ENCODE measurements around the gene KCTD2. TPM values are rescaled to one million over a fixed set of nuclear protein-coding genes. Genes with fewer than 3 reads are reported as not detected.
"Not testable (repeated sequence)": the region's sequence is repeated elsewhere in the genome, so short reads cannot be mapped to it uniquely, and the experiment has no call there.

Gene KCTD2
- total RNA-seq, 1 donor from 2014 or later, result 18.7 TPM

DNA sequence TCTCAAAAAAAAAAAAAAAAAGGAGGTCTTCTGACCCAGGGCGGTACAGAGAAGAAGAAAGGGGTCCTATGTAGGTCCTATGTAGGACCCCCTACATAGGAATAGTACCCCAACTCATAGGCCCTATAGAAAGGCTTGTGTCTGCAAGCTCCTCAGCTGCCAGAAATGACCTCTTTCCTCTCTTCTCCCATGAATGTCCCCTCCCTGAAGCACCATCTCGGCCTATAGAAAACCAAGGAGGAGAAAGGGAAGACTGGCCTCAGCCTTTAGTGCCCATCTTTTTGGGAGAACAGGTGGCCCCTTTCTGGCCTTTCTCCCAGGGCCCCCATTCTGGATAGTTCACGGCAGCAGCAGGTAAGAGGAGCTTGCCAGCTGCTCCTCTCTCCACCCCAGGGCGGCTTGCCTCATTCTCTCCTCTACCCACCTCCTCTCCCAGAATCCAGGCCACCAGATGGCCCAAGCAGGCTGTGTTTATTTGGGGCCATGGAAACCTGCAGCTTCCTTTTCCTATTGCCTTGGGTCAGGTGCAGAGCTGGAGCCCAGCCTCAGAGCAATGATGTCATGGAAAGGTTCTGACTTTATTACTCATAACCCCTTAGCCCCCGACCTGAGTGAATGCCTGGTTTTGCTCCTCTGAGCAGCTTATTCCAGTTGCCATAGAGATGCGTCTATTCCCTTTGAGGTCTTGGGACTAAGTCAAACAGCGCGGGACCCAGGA lies 36.2 kb upstream of the KCTD2 start:
- H3K27me3 Mint-ChIP-seq, result no peaks in the 10 kb centered on the region
- intact Hi-C loops (cut with micrococcal nuclease), result no loop called here
- peak; percentile 61 for DNase-seq
- peak overlapping the region; percentile 53 for H3K4me3 Mint-ChIP-seq
- peaks cover 8% of the 10 kb centered on the region for H3K36me3 Mint-ChIP-seq (ENCODE audit: low read depth)
- peak overlapping the region; percentile 41 for H3K27ac Mint-ChIP-seq
- H3K9me3 Mint-ChIP-seq, result no peaks in the 10 kb centered on the region
- peaks cover 21% of the 10 kb centered on the region for H3K4me1 Mint-ChIP-seq

DNA sequence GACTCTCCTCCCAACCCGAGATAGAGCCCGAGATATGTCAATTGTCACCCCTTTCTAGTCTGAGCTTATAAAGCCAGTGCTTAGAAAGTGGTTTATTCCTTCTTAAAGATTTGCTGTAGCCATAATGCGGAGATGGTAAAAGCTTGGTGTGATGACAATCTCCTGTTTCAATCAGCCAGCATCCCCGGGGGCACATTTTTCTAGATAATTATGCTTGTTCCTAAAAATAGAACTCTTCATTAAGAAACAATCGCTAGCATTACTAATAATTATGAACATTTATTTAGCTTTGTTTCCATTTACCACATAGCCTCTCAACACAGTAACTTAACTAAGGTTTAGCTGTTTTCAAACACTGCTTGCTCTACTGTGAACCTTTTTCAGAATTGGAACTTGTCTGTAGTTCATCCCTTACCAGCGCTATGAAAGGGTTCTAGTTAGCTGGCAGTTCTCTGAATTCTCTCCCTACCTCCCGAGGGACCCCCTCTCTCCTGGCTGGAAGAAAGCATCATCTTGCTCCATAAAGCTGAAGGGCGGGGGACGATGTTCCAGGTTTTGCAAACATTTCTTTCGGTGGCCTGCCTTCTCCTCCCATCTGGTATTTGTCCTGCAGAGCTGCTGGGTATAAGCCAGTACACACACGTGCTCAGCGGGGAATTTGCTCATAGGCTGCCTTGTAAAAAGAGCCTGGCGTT lies 35.5 kb upstream of the KCTD2 start:
- intact Hi-C loops (cut with micrococcal nuclease), result loop anchor here (1.0 to 2.0 kb wide), 4 partner anchors 22 to 138 kb away; no protein-coding TSS in a partner anchor
- H3K27ac Mint-ChIP-seq, result peak overlapping the region; percentile 93
- peaks cover 11% of the 10 kb centered on the region for H3K36me3 Mint-ChIP-seq (ENCODE audit: low read depth)
- DNase-seq, result no peak
- H3K9me3 Mint-ChIP-seq, result no peaks in the 10 kb centered on the region
- peak overlapping the region; percentile 97 for H3K4me3 Mint-ChIP-seq
- peaks cover 21% of the 10 kb centered on the region for H3K4me1 Mint-ChIP-seq
- H3K27me3 Mint-ChIP-seq, result no peaks in the 10 kb centered on the region

GRCh38 chr17:75012096-75012345 lies 35.0 kb upstream of the KCTD2 start:
- H3K36me3 Mint-ChIP-seq (ENCODE audit: low read depth), result peaks cover 16% of the 10 kb centered on the region
- H3K27me3 Mint-ChIP-seq, result no peaks in the 10 kb centered on the region
- no peak for DNase-seq
- H3K27ac Mint-ChIP-seq, result peak overlapping the region; percentile 93
- intact Hi-C loops (cut with micrococcal nuclease), result loop anchor here (1.0 to 2.0 kb wide), 4 partner anchors 21 to 139 kb away; no protein-coding TSS in a partner anchor
- peaks cover 21% of the 10 kb centered on the region for H3K4me1 Mint-ChIP-seq
- H3K4me3 Mint-ChIP-seq, result peak overlapping the region; percentile 97
- no peaks in the 10 kb centered on the region for H3K9me3 Mint-ChIP-seq

DNA sequence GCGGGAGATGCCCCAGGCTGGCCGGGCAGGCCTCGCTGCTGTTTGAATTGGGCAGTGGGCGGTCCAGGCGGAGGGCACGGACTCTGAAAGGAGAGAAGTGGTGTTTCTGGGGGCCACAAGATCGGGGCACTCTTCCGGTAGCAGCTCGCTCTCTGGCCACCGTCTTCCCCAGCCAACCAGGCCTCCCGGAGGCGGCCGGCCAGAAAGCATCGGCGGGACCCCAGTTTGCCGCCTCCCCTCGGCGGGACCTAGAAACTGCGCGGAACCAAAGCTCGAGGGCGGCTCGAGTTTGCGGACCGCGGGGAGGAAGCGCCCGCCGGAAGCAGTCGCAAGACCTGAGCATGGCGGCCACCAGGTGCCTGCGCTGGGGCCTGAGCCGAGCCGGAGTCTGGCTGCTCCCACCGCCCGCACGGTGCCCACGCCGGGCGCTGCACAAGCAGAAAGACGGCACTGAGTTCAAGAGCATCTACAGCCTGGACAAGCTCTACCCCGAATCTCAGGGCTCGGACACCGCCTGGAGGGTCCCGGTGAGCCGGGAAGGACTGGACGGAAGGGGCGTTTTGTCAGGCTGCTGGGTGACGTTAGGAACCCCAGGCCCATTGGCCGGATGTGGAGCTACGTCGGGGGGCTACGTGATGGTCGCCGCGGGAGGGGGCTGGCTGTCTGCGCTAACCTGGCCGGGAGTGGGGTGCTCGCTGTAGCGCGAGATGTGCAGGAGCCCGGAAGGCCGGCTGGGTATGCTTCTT lies 34.5 kb upstream of the KCTD2 start, which contains the start of gene MRPL58:
Gene MRPL58, plus strand, starts transcription at position 325 of the 746 bp plus-strand sequence. Its CDS starts 17 bp downstream, at position 342.
- Mint-ChIP-seq H3K4me3 (peak within 1 kb of the TSS; percentile 97), H3K36me3 (ENCODE audit: low read depth) (peaks cover 16% of the 10 kb centered on the region), H3K9me3 (no peaks in the 10 kb centered on the region), H3K27me3 (no peaks in the 10 kb centered on the region), H3K27ac (peak within 1 kb of the TSS; percentile 93), H3K4me1 (peaks cover 21% of the 10 kb centered on the region)
- DNase-seq, result peak; percentile 95
- intact Hi-C loops (cut with micrococcal nuclease), result loop anchor here (1.0 to 2.0 kb wide), 4 partner anchors 21 to 139 kb away; no protein-coding TSS in a partner anchor

GRCh38 chr17:75013092-75013559 lies 33.9 kb upstream of the KCTD2 start:
- Mint-ChIP-seq H3K4me3 (peak overlapping the region; percentile 97), H3K27ac (peak overlapping the region; percentile 93), H3K36me3 (ENCODE audit: low read depth) (peaks cover 18% of the 10 kb centered on the region), H3K27me3 (no peaks in the 10 kb centered on the region), H3K9me3 (no peaks in the 10 kb centered on the region), H3K4me1 (peaks cover 21% of the 10 kb centered on the region)
- intact Hi-C loops (cut with micrococcal nuclease), result loop anchor here (2.0 kb wide), 1 partner anchor 52 kb away; no protein-coding TSS in a partner anchor
- DNase-seq, result no peak

- Mint-ChIP-seq H3K27me3 (no peaks in the 10 kb centered on the region), H3K36me3 (ENCODE audit: low read depth) (peaks cover 47% of the 10 kb centered on the region), H3K9me3 (no peaks in the 10 kb centered on the region), H3K4me1 (peaks cover 2% of the 10 kb centered on the region), H3K27ac (no peak overlapping the region), H3K4me3 (no peak overlapping the region)
- no peak for DNase-seq
- intact Hi-C loops (cut with micrococcal nuclease), result no loop called here
Measured at GRCh38 chr17:75019146-75019545, 27.9 kb upstream of the KCTD2 start.

DNA sequence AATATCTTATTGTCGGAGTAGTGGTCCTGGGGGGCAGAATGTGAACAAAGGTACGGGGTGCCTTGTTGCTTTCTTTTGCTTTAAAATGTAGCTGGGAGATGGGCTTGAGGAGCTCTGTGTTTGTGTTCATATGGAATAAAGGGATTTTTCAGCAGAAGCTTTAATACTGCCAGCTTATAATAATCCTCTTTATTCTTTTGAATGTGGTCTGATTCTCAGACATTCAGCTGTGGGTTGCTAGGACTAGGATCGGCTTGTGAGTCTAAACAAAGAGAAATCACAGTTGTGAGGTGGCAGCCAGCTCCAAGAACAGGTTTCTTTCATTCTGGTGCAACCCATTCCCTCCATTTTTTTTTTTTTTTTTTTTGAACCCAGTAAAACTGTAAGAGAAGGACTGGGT lies 27.3 kb upstream of the KCTD2 start:
- H3K4me3 Mint-ChIP-seq, result no peak overlapping the region
- H3K9me3 Mint-ChIP-seq, result no peaks in the 10 kb centered on the region
- H3K27ac Mint-ChIP-seq, result no peak overlapping the region
- intact Hi-C loops (cut with micrococcal nuclease), result no loop called here
- DNase-seq, result no peak
- H3K36me3 Mint-ChIP-seq (ENCODE audit: low read depth), result peaks cover 50% of the 10 kb centered on the region
- H3K27me3 Mint-ChIP-seq, result no peaks in the 10 kb centered on the region
- H3K4me1 Mint-ChIP-seq, result peaks cover 4% of the 10 kb centered on the region

DNA sequence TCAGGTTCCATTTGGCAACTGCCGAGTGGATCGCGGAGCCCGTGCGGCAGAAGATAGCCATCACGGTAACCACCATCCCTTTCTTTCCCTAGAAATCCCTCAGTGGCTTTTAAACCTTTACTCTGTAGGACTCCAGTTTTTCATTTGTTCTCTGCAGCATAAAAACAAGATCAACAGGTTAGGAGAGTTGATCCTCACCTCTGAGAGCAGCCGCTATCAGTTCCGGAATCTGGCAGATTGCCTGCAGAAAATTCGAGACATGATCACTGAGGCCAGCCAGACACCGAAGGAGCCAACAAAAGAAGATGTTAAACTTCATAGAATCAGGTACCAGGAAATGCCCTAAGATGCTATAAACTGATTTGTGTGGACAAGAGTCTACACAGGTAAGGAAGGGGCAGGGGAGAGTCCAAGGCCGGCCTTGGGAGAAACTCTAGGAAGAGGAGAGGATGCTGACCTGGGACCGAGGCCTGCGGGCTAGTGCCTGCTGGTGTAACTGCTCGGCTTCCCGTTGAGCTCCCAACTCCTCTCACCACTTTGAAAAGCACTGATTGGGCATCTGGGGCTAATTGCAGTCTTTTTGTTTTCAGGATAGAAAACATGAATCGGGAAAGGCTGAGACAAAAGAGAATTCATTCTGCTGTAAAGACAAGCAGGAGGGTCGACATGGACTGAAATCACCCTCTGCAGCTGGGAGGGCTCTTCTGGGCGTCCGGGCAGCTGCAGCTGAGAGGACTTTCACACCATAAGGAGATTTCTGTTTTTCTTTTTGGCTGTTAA lies 26.5 kb upstream of the KCTD2 start:
- intact Hi-C loops (cut with micrococcal nuclease), result no loop called here
- Mint-ChIP-seq H3K27me3 (no peaks in the 10 kb centered on the region), H3K4me3 (no peak overlapping the region), H3K4me1 (peaks cover 9% of the 10 kb centered on the region), H3K9me3 (no peaks in the 10 kb centered on the region), H3K27ac (no peak overlapping the region), H3K36me3 (ENCODE audit: low read depth) (peaks cover 54% of the 10 kb centered on the region)
- no peak for DNase-seq

DNA sequence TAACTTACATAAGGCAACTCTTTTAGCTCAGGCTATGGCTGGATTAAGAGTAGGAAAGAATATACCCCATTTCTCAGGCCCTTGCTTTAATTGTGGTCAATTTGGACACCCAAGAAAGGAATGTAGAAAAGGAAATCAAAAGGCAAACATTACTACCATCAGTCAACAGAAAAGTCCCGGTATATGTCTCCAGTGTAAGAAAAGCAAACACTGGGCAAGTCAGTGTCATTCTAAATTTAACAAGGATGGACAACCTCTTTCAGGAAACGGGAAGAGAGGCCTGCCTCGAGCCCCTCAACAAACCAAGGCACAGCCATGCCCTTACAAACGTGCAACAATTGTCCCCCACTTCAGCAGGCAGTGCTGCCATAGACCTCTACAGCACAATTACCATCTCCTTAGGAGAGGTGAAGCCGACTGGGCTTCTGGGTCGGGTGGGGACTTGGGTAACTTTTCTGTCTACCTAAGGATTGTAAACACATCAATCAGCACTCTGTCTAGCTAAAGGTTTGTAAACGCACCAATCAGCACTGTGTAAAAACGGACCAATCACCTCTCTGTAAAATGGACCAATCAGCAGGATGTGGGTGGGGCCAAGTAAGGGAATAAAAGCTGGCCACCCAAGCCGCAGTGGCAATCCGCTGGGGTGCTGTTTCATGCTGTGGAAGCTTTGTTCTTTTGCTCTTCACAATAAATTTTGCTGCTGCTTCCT lies 22.2 kb upstream of the KCTD2 start:
- no peaks in the 10 kb centered on the region for H3K9me3 Mint-ChIP-seq
- intact Hi-C loops (cut with micrococcal nuclease), result no loop called here
- peaks cover 7% of the 10 kb centered on the region for H3K27me3 Mint-ChIP-seq
- H3K4me3 Mint-ChIP-seq, result peak overlapping the region; percentile 55
- H3K4me1 Mint-ChIP-seq, result peaks cover 13% of the 10 kb centered on the region
- peak overlapping the region; percentile 53 for H3K27ac Mint-ChIP-seq
- DNase-seq, result peak; percentile 82
- H3K36me3 Mint-ChIP-seq (ENCODE audit: low read depth), result peaks cover 40% of the 10 kb centered on the region

GRCh38 chr17:75025398-75025734 lies 21.7 kb upstream of the KCTD2 start:
- peaks cover 37% of the 10 kb centered on the region for H3K36me3 Mint-ChIP-seq (ENCODE audit: low read depth)

DNA sequence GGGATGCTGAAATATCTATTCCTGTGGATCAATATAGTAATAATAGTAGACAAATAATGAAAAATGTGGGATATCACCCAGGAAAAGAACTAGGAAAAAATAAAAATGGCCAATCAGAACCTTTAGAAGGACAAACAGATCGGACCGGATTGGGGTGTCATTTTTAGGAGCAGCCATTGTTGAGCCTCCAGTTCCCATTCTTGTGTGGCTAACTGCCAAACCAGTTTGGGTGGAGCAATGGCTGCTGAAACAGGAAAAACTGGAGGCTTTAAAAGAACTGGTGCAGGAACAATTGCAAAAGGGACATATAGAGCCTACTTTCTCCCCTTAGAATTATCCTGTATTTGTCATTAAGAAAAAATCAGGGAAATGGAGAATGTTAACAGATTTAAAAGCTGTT lies 20.4 kb upstream of the KCTD2 start:
- Mint-ChIP-seq H3K4me1 (peaks cover 18% of the 10 kb centered on the region), H3K27me3 (peaks cover 10% of the 10 kb centered on the region), H3K36me3 (ENCODE audit: low read depth) (peaks cover 25% of the 10 kb centered on the region)
- H3K27ac Mint-ChIP-seq; H3K4me3 Mint-ChIP-seq; H3K9me3 Mint-ChIP-seq; intact Hi-C loops (cut with micrococcal nuclease); DNase-seq: not testable (repeated sequence)

More at GRCh38 chr17:75025398-75025734, 21.7 kb upstream of the KCTD2 start:
- H3K27me3 Mint-ChIP-seq; H3K9me3 Mint-ChIP-seq; intact Hi-C loops (cut with micrococcal nuclease); DNase-seq: not testable (repeated sequence)
- Mint-ChIP-seq H3K4me3 (peak overlapping the region; percentile 55), H3K27ac (peak overlapping the region; percentile 53), H3K4me1 (peaks cover 15% of the 10 kb centered on the region)

DNA sequence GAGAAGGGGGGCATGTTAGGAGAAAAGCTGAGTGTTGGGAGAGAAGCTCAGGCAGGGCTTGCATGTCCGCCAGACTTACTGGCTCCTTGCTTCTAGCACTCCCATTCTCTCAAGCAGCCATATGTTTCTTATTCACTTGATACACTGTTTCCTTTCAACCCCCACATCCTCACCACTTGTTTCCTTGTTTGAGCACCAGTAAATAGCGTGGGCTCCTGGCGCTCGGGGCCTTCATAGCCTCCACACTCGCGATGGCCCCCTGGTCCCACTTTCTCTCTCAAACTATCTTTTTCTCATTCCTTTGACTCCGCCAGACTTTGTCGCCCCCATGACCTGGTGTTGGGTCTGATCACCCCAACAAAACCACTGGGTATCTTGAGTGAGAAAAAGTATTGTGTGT lies 16.9 kb upstream of the KCTD2 start:
- peaks cover 13% of the 10 kb centered on the region for H3K27me3 Mint-ChIP-seq
- no peak for DNase-seq
- H3K4me3 Mint-ChIP-seq, result no peak overlapping the region
- no peak overlapping the region for H3K27ac Mint-ChIP-seq
- H3K4me1 Mint-ChIP-seq, result peaks cover 36% of the 10 kb centered on the region
- H3K9me3 Mint-ChIP-seq, result no peaks in the 10 kb centered on the region
- intact Hi-C loops (cut with micrococcal nuclease), result loop anchor here (5.0 kb wide), 1 partner anchor 152 kb away; the partner anchor contains the start of gene SUMO2
- H3K36me3 Mint-ChIP-seq (ENCODE audit: low read depth), result peaks cover 6% of the 10 kb centered on the region
